OCI-LY1 (cell line): ENCODE data around the gene KRTAP6-3.

Experiments used
- H2AFZ ChIP-seq: fragments of 200-600 bp; sonication (generic), shearing (Covaris generic); 2 replicates; pipeline ENCODE4 v1.6.0; 2014; ENCODE audit warnings: antibody characterized with exemption, mild to moderate bottlenecking, low read length
- H3F3A ChIP-seq: fragments of 200-600 bp; sonication (generic), shearing (Covaris generic); 2 replicates; pipeline ENCODE4 v1.6.0; 2014; ENCODE audit warnings: mild to moderate bottlenecking, antibody characterized with exemption, low read length, moderate library complexity; ENCODE audit not compliant: insufficient read depth
- H3K27ac ChIP-seq: fragments of 200-600 bp; sonication (generic); 2 replicates; pipeline ENCODE4 v1.5.1; 2014; ENCODE audit warnings: low read length, mixed run types, mild to moderate bottlenecking, low read depth; ENCODE audit not compliant: poor library complexity, severe bottlenecking
- H3K27me3 ChIP-seq: fragments of 200-600 bp; sonication (generic); 2 replicates; pipeline ENCODE4 v1.6.0; 2014; ENCODE audit warnings: antibody characterized with exemption, mild to moderate bottlenecking, low read length, moderate library complexity; ENCODE audit not compliant: insufficient read depth
- H3K36me3 ChIP-seq: fragments of 200-600 bp; sonication (generic); 2 replicates; pipeline ENCODE4 v1.6.1; 2014; ENCODE audit warnings: mild to moderate bottlenecking, antibody characterized with exemption, low read length, moderate library complexity, mixed read lengths; ENCODE audit not compliant: insufficient read depth
- H3K4me1 ChIP-seq: fragments of 200-600 bp; sonication (generic); 2 replicates; pipeline ENCODE4 v1.5.1; 2014; ENCODE audit warnings: mild to moderate bottlenecking, low read length, moderate library complexity; ENCODE audit not compliant: insufficient read depth, severe bottlenecking
- H3K4me2 ChIP-seq: fragments of 200-600 bp; sonication (generic), shearing (Covaris generic); 2 replicates; pipeline ENCODE4 v1.6.1; 2014; ENCODE audit warnings: low read length
- H3K4me3 ChIP-seq: fragments of 200-600 bp; sonication (generic); 2 replicates; pipeline ENCODE4 v1.5.1; 2014; ENCODE audit warnings: low read length, low read depth, mild to moderate bottlenecking, mixed read lengths; ENCODE audit not compliant: poor library complexity, severe bottlenecking
- H3K79me2 ChIP-seq: fragments of 200-600 bp; shearing (Covaris generic); 2 replicates; pipeline ENCODE4 v1.6.1; 2016; ENCODE audit warnings: mixed run types, low read length, mixed read lengths; ENCODE audit not compliant: insufficient read depth
- H3K9ac ChIP-seq: fragments of 200-600 bp; sonication (generic), shearing (Covaris generic); 2 replicates; pipeline ENCODE4 v1.6.1; 2014; ENCODE audit warnings: mild to moderate bottlenecking, low read length, mixed read lengths
- H3K9me2 ChIP-seq: fragments of 200-600 bp; sonication (generic), shearing (Covaris generic); 2 replicates; pipeline ENCODE4 v1.6.1; 2014; ENCODE audit warnings: low read depth, mild to moderate bottlenecking, low read length, mixed read lengths
- H3K9me3 ChIP-seq: fragments of 200-600 bp; shearing (Covaris generic); 2 replicates; pipeline ENCODE4 v1.6.1; 2014; ENCODE audit warnings: low read length, mixed read lengths
- H4K20me1 ChIP-seq: fragments of 200-600 bp; sonication (generic), shearing (Covaris generic); 2 replicates; pipeline ENCODE4 v1.6.0; 2016; ENCODE audit warnings: mild to moderate bottlenecking, low read length; ENCODE audit not compliant: insufficient read depth
- CTCF ChIP-seq: fragments of 200-600 bp; sonication (generic), shearing (Covaris generic); IDR thresholded peaks from 2 replicates; pipeline ENCODE4 v1.5.1; 2017; ENCODE audit warnings: mild to moderate bottlenecking, antibody characterized with exemption, low read length, moderate library complexity, mixed read lengths
- EZH2 ChIP-seq: fragments of 200-600 bp; sonication (generic), shearing (Covaris generic); IDR thresholded peaks from 2 replicates; pipeline ENCODE4 v1.8.0; 2017; ENCODE audit warnings: borderline replicate concordance, mixed run types, mild to moderate bottlenecking, antibody characterized with exemption, low read length, moderate library complexity, mixed read lengths

The KRTAP6-3 gene

GRCh38 chr21:30563630-30564029 lies 28.6 kb upstream of the KRTAP6-3 start:
- Histone ChIP-seq H3K36me3 (no peaks in the 10 kb centered on the region), H3K9me2 (no peaks in the 10 kb centered on the region), H4K20me1 (no peaks in the 10 kb centered on the region), H2AFZ (no peak overlapping the region), H3K27me3 (no peaks in the 10 kb centered on the region), H3K4me3 (no peak overlapping the region), H3K9me3 (no peaks in the 10 kb centered on the region), H3K4me2 (no peak overlapping the region), H3K4me1 (no peaks in the 10 kb centered on the region), H3K9ac (no peak overlapping the region), H3K27ac (no peak overlapping the region), H3K79me2 (no peaks in the 10 kb centered on the region), H3F3A (no peaks in the 10 kb centered on the region)
- TF ChIP-seq CTCF (no peak), EZH2 (no peak)

- no peaks in the 10 kb centered on the region for H3K9me3 ChIP-seq
- H2AFZ ChIP-seq = no peak overlapping the region
- no peaks in the 10 kb centered on the region for H3K36me3 ChIP-seq
- no peaks in the 10 kb centered on the region for H3K27me3 ChIP-seq
- H3K4me3 ChIP-seq = no peak overlapping the region
- H3F3A ChIP-seq = no peaks in the 10 kb centered on the region
- H3K9me2 ChIP-seq = no peaks in the 10 kb centered on the region
- TF ChIP-seq EZH2 (no peak), CTCF (no peak)
- H3K27ac ChIP-seq = no peak overlapping the region
- no peak overlapping the region for H3K9ac ChIP-seq
- no peaks in the 10 kb centered on the region for H4K20me1 ChIP-seq
- no peaks in the 10 kb centered on the region for H3K4me1 ChIP-seq
- H3K79me2 ChIP-seq = no peaks in the 10 kb centered on the region
- no peak overlapping the region for H3K4me2 ChIP-seq
These were observed 24.6 kb upstream of the KRTAP6-3 start for GRCh38 chr21:30567617-30568016.

DNA sequence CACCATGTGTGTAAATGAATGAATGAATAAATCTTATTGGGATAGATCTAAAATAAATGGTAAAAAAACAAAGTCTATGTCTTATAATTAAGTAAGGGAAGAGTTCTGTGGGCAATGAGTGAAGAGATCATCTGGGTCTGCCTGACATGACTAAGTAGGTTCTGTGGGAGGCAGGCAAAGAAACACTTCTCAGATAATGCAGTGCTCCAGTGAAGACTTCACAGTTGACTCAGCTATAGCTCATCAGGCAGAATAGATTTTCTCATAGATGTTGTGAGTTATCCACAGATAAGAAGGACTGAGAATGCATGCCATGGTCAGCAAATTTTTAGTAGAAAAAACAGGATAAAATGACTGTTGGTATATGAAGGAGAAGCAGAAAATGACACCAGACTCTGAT lies 14.5 kb upstream of the KRTAP6-3 start:
- Histone ChIP-seq H3K36me3 (no peaks in the 10 kb centered on the region), H3F3A (no peaks in the 10 kb centered on the region), H3K9me3 (no peaks in the 10 kb centered on the region), H3K79me2 (no peaks in the 10 kb centered on the region), H3K9ac (no peak overlapping the region), H3K4me1 (no peaks in the 10 kb centered on the region), H3K4me3 (no peak overlapping the region), H4K20me1 (no peaks in the 10 kb centered on the region), H3K4me2 (no peak overlapping the region), H3K9me2 (no peaks in the 10 kb centered on the region), H3K27ac (no peak overlapping the region), H2AFZ (no peak overlapping the region), H3K27me3 (no peaks in the 10 kb centered on the region)
- TF ChIP-seq CTCF (no peak), EZH2 (no peak)
